ENCODE results near the gene GIMAP8.

GIMAP8 gene

DNA sequence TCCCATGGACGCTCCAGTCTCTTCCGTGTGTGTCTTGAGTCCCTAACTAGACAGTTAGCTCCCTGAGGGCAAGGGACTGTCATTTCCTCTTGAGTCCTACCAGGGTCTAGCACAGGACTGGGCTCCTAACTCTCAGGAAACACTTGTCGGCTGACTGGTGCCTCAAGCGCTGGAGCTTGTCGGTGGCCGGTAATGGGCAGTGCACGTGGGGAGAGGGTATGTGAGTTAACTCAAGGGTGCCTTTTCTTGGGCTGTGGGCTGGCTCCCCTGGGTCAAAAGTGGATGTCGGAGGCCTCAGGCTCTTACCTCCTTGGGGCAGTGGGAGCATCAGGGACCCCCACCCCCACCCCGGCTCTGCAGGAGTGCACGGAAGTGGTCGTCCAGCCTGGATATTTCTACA lies 38.4 kb upstream of the GIMAP8 start:
- no peak for DNase-seq

DNA sequence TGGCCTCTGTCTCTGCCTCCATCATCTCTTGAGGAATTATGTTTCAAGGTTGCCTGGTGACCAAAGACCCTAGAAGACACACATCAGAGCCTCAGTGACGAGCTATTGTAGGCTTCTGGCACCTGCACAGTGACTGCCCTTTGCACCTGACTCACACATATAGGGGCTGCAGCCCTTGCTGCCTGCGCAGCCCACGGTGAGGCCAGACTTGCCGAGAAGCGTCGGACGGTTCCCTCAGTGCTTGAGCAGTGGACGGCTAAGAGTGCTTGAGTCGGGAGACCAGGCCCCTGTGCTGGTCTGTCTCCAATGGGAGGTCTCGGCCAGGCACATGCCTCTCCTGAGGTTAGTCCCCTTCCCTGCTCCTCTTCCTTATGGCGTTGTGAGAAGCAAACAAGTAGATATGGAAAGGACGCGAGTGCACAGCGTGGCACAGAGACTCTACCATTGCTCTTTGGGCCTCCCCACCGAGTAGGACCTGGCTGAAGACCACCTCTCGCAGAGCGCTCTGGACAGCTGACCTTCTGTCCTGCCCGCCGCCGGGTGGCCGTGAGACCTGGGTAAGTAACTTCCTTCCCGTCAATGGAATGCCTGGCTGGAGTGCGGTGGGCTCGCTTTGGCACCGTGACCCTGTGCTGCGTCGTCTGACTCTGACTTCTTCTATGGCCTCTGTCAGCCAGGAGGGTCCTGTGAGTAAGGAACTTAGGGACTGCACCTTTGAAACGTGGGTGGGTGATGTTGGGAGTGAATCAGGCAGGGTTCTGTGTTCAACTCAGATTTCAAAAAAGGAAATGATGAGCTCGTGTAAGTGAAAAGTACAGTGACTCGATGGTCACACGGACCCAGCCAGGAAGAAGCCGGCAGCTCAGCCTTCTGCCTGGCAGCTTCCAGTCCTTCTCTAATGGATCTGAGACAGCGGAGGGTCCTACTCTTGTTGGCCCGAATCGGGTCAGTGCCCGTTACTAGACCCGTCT lies 37.6 kb upstream of the GIMAP8 start:
- no peak for DNase-seq

DNA sequence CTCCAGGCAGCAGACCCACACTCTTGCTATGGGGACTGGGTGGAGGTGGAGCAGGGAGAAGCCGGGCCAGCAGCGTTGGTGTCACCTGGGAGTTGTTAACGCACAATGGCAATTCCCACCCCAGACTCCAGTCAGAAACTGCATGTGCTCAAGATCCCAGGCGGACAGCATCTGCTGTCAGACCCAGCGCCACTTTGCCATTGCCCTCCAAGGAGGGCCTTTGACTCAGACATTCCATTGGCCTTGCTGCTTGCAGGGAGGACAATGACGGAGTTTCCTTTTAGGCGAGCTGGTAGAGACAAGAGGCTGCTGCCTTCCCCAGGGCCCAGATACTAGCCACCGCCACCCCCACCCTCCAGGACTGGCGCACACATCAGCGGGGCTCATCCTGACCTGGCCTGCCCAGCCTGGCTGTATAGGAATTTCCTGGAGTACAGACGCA lies 36.8 kb upstream of the GIMAP8 start:
- no peak for DNase-seq

DNA sequence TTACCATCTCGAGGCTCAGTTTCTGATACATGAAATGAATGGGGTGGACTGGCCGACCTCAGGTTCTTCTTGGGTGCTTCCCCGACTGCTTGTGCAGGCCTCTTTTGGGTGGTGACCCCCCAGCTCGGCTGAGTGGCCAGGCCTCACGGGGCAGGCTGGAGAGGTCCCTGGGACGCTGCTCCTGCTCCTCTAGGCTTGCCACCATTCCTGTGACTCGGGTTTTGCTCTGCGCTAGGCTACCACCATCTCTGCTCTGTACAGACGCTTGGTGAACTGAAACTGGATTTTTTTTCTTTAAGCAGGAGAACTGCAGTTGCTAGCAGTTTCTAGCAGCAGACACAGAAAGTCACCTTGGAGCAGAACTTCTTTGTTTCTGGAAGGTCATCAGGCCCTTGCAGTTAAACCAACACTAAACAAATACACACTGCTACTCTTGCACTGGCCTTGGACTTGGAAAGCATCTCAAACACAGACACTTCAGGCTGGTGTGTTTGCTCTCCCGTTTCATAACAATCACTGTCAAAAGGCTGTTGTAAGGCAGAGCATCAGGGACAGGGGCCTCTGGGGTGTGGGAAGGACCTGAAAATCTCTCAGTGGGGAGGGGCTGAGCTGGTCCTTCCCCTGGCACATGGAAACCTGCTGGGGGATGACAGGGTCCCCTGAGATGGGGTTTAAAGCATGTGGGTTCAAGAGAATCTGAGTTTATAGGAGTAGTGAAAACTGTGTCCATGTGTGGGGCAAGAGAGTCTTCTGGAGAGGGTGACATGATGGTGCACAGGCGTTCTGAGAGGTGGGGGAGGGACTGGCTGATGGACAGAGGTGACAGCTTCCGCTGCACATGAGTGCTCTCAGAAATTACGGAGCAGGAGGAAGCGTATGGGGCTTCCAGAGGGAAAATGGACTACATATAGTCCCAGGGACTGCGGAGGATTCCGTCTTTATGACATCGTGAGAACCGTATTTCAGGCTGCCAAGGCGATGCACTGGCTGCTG lies 35.0 kb upstream of the GIMAP8 start:
- no peak for DNase-seq

DNA sequence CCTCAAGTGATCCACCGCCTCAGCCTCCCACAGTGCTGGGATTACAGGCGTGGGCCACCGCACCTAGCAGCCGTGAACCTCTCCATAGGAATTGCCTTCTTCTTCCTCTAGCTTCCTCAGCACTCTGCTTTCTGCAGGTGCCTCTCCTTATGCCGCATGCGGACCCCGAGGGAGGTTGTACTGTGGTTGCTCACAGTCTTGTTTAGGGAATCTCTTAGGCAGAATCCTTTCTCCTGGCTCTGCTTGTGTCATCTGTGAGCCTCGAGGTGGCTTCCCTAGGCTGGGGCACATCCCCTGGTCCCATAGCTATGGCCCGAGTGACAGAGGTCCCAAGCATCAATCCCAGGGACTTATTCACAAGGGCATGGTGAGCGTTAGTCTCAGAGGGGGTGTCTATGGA lies 33.2 kb upstream of the GIMAP8 start:
- DNase-seq: no peak

DNA sequence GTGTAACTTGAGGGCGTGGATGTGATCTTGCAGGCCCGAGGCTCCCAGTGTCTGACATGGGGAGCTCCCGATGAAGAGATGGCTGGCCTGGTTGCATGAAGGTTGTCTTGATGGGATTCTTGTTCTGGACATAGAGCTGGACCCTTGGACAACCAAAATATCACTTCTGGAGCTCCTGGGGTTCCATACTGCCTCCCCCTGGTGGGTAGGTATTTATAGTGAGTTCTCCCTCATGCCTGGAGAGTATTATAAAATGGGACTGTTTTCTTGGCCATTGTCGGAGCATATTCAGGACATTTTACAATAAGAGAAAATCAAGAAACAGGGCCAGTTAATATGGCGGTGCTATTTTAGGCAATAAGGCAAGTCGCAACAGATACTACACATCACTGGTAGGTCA lies 32.6 kb upstream of the GIMAP8 start:
- DNase-seq: no peak

DNA sequence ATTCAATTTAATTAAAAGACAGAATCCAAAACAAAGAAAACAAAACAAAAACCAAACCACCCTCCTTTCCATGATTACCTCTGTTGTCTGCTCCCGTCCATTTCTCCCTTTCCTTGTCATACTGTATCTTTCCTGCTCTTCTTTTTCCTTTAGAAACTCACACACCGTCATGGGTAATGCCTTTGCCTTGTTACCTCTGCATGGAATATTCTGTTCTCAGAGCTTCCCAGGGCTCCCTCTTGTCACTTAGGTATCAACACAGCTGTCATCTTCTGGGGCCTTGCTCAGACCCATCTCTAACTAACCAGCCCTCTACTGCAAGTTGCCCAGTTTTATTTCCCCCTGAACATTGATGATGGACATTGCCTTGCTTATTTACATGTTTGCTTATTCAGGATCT lies 30.2 kb upstream of the GIMAP8 start:
- no peak for DNase-seq

DNA sequence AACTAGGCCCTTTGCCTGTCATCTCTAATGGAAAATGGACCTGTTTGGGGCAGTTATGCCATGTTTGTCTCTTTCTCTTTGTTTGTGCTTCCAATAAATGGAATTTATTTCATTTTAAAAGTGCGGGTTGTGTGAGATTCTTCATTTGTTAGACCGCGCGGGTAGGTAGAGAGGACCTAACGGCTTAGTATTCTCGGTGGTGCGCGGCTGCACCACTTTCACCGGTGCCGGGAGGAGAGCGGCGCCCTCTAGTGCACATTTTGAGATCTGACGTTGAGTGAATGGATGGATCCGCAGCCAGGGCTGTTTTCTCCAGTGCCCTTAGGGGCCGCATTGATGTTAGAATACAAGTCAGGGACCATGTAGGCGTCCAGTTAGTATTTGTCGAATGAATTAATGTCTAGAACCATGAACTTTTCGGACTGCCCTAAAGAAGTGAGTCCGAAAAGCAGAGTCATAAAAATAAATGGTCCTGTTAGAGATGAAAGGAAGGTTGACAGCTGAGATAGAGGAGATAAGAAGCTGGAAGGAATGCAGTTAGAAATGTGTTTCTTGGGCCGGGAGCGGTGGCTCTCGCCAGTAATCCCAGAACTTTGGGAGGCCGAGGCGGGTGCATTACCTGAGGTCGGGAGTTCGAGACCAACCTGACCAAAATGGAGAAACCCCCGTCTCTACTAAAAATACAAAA lies 29.3 kb upstream of the GIMAP8 start:
- peak; percentile 82 for DNase-seq

DNA sequence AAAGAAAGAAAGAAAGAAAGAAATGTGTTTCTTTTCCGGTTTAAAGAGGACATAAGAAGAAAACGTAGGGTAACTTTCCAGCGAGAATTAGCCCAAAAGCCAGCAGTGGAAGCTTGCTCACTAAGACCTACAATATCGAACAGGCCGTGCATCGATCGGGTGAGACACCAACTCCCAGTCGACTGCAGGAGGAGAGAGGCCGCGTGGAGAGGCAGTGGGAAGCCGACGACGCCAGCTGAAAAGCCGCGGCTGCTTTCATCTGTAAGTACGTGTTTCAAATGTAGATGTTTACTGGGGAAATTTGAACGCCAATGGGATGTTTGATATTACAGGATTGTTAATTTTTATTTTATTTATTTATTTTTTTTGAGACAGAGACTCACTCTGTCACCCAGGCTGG lies 28.6 kb upstream of the GIMAP8 start:
- DNase-seq: no peak

DNA sequence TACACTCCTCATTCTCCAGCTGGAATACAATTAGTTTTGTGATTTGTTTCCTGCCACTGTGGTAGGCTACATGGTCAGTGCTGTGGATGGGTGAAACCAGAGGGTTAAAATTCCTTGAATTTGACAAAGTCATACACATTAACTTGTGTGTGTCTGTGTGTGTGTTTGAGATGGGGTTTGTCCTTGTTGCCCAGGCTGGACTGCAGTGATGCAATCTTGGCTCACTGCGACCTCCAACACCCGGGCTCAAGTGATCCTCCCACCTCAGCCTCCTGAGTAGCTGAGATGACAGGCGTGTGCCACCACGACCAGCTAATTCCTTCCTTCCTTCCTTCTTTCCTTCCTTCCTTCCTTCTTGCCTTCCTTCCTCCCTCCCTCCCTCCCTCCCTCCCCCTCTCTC lies 24.8 kb upstream of the GIMAP8 start:
- no peak for DNase-seq

DNA sequence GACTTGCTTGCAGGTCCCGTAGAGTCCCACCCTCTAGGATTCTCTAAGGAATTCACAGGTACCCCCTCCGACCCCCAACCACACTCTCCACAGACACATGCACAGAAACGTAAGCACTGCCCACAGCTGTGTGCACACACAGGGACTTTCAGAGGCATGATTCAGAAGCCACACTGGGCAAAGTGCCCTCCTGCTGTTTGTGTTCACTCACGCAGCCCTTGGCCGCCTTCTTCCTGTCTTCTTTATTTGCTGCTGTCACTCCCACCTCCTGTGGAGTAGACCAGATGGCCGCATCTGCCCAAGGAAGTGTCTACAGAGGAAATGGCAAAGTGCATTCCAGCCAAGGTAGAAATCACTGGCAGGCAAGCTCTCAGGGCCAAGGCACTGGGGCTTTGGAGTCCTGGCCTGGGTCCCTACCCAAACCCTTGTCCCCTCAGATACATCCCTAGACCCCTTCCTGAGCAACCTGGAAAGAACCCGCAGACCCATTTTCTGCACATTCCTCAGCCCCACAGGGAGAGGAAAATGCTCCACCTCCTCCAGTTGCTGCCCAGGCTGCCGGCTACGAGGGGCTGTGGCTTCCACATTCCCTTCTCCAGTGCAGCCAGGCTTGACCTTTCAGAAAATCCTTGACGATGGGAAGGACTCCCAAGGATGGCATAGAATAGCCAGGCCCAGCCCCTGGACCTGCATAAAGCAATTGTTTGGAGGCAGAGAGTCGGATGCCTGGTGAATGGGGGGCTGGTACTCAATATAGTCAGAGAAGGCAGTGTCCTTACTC lies 21.6 kb upstream of the GIMAP8 start:
- DNase-seq: no peak

DNA sequence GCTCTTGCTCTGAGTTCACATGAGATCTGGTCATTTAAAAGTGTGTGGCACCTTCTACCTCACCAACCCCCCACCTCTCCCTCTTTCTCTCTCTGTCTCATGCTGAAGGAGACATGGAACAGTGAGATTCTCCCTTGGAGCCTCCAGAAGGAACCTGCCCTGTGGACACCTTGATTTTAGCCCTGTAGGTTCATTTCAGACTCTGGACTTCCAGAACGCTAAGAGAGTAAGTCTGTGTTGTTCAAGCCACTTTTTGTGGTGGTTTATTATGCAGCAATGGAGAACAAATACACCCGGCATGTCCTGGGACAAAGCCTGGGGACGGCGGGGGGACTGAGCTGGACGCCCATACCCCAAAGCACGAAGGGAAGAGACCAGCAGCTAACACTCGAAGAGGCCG lies 20.7 kb upstream of the GIMAP8 start:
- no peak for DNase-seq

DNA sequence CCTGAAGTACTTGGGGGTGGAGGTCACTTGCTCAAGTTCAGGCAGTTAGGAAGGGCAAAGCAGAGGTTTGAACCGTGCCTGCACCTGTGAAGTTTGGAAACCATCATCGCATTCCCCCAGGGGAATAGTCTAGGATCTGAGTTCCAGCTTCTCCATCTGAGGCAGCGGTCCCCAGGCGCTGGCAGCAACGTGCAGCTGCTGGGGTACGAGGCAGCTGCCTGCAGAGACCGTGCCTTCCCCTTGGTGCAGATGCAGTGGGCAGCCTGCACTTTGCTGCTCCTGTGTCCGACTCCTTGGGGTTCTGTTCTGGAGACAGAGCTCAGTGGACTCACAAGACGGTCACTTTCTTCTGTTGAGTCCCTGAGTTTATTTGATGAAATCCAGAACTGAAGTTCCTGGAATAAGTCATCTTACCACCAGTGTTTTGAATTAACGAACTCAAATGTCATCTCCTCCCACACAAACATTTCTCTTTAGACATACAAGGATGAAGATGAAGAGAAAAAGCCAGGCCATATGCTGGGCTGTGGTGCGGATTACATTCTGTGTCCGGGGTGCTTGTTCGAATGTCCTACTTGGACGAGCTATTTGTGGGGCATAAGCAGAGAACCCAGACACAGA lies 19.9 kb upstream of the GIMAP8 start:
- DNase-seq: no peak

DNA sequence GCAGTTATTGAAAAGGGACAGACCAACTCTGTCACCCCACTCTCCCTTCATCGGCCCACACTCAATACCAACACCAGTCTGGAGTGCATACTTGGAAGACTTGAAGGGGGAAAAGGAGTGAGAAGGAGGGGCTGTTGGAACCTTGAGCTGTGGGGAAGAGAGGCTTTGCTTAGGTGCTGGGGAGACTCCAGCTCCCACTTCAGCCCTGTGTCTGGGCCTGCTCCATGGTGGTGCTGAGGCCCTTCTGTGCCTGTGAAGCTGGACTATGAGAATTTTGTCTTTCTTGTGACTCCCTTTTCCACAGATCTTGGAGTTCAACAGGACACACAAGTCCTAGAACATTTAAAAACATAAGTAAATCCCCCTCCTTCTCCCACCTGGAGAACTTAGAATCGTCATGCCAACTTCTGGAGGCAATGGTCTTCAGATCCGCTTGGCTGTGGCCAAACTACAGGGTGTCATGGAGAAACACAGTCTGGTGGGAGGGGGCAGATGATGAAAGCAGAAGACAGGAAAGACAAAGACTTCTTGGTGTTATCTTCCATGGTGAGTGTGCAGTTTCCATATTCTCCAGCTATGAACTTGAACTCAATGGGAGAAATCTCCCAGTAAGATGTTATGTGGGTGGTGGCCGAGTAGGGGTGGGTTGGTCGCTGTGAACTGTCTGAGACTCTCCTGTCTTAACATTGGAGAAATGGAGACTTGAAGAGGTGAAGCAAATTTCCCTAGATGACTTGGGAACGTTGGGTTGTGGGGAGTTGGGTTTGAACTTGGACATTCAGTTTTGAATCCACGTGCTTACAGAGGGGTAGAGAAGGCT lies 18.4 kb upstream of the GIMAP8 start:
- no peak for DNase-seq

DNA sequence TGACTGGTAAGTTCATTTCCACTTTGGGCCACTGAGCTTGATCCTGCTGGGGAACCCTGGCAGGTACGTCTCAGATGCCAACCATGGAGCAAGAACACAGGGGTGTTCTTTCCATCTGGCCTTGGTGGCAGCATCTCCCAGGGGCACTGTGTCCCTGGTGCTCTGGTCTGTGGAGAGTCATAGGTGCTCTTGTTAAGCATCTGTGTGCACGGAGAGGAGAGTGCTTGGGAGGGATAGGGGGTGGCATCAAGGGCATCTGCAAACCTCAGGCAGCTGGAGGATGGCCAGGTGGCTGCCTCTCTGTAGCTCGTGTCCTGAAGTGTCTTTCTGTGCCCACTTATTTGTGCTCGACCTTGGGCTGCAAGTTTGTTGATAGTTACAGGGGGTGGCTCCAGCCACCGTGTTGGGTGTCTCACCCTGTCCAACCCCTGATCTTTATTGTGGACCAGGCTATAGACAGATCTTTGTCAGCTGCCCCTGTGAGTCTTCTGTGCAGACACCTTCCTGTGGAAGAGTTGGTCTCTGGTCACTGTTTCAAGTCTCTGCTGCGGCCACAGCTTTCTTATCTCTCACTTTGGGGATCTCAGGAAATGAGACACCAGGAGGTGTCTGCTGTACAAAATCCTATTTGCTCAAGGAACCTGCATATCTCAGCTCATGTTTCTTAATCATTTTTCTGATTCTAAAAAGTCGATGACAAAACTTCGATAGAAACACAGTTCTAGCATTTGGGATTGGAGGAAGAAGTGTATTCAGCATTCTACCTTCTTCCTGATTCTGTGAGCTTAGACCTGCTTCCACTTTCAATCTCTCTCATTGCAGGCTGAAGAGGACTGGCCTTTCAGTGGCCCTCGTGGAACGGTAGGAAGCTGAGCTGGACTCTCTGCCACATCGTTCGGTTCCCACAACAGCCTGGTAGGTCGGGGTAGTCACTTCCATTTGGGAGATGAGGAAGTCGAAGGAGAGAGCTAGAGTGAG lies 17.2 kb upstream of the GIMAP8 start:
- no peak for DNase-seq

DNA sequence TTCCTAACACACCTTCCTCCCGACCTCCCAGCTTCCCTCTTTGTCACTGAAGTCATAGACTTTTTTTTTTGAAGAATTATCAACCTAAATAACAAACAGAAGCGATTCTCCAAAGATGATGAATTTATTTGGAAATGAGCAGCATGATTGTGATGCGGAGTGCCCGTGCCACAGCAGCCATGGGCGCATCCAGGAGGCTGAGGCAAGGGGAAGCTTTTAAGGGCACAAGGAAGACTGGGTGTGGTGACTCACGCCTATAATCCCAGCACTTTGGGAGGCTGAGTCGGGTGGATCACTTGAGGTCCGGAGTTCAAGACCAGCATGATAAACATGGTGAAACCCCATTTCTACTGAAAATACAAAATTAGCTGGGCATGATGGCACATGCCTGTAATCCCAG lies 16.2 kb upstream of the GIMAP8 start:
- DNase-seq: no peak

DNA sequence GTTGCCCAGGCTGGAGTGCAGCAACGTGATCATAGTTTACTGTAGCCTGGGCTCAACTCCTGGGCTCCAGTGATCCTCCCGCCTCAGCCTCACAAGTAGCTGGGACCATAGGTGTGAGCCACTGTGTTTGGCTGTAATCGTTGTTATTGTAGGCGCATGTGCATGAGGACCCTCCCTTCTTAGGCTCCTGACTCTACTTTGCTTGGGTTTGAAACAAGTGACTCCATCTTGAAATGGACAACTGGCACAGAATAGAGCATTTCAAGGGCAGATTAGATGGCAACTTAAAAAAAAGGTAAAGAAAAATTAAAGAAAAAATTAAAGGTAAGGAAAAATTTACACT lies 15.4 kb upstream of the GIMAP8 start:
- no peak for DNase-seq

DNA sequence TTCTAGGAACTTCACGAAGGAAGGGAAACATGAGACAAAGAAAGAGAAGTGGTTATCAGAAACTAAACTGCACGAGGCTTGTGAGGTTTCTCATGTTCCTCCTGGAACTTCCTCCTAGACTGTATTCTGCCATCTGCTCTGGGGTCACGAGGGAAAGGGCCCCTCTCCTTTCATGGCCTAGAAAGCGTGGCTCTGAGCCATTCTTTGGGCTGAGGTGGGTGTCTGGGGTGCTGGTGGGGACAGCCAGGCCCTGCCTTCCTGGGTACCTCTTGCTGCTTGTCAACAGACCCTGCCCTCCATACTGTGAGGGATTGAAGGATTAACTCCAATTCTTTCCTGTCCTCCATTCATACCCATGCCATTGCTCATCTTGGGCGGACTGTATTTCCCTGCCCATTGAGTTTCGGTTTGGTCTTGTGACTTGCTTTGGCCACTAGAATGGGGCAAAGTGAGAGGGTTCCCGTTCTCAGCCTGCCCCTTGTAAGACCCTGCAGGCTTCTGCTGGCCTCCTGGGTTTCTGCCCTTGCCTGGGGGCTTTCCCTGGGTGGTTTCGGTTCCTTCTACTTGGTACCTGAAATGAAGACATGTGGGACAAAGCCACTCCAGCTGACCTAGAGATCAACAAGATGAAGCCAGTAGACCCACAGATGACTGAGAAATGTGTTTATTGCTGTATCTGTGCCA lies 14.9 kb upstream of the GIMAP8 start:
- DNase-seq: no peak

DNA sequence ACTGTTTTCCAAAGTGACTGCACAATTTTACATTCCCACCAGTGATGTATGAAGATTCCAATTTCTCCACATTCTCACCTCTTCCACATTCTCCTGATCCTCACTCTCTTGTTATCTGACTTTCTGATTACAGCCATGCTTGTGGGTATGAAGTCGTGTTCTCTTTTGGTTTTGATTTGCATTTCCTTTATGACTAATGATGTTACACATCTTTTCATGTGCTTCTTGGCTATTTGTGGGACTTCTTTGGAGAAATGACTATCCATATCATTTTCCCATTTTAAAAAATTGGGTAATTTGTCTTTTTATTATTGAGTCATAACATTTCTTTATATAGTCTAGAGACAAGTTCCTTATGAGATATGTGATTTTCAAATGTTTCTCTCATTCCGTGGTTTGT lies 10.5 kb upstream of the GIMAP8 start:
- DNase-seq: no peak

Data from stimulated activated CD4-positive, alpha-beta T cell treated with anti-CD3 and anti-CD28 coated beads, Interleukin-12 subunit alpha, Interleukin-12 subunit beta, amount 100 ng/mL, for 4 hours (primary cell).